Pancreas (tissue), 10 donors: Measurements from ENCODE around the gene GHRHR. TPM values are rescaled to one million over a fixed set of nuclear protein-coding genes. Genes with fewer than 3 reads are reported as not detected.

ENCODE experiments used
- ATAC-seq, 4 donors: fragments of 200-7000 bp; cut with Tn5 transposase; one replicate each; pipeline versions ENCODE4 v1.8.0 to v1.9.1; 2020; ENCODE audit warnings: mild to moderate bottlenecking in 4 of 4, moderate library complexity in 4 of 4
- DNase-seq, 6 donors: peaks; one replicate each; pipeline ENCODE4 v3.0.0-alpha.2; 2020
- FAIRE-seq: peaks from 2 replicates; lab custom pipeline; 2012; peaks lifted over from hg19 to GRCh38; lab: Jason Lieb, UNC
- H3K27ac ChIP-seq, 4 donors: fragments of 200-600 bp; sonication (generic); 1 replicate in 3 of 4; 2 replicates in 1 of 4; pipeline versions ENCODE4 v1.5.0 to v1.8.0; 2020
- H3K27me3 ChIP-seq, 4 donors: fragments of 200-600 bp; one replicate each; pipeline ENCODE4 v1.8.0; 2021
- H3K36me3 ChIP-seq, 3 donors: fragments of 200-600 bp; sonication (generic) in 1 of 3; one replicate each; pipeline versions ENCODE4 v1.5.0 to v1.8.0; 2020 to 2021
- H3K4me1 ChIP-seq, 3 donors: fragments of 200-600 bp; one replicate each; pipeline ENCODE4 v1.8.0; 2021
- H3K4me3 ChIP-seq, 4 donors: fragments of 200-600 bp; sonication (generic) in 2 of 4; one replicate each; pipeline versions ENCODE4 v1.5.0 to v1.8.0; 2020 to 2021
- H3K9me3 ChIP-seq, 4 donors: fragments of 200-600 bp; one replicate each; pipeline ENCODE4 v1.8.0; 2021
- WGBS, 2 donors: extraction: QIAGEN DNeasy Blood & Tissue Kit; methylation state at CpG; one replicate each; pipeline ENCODE4 v1.1.7; 2013; 5-methylcytosine and 5-hydroxymethylcytosine counted together
- intact Hi-C, 3 donors: fragments of 100-400 bp; cut with DNase I; formaldehyde crosslinking; loops; one replicate each; pipeline versions ENCODE4 v1.11.1 to v1.14.2; 2022
- polyA plus RNA-seq, 2 donors: library from polyadenylated mRNA; stranded (reverse); fragments of 200-250 nt; gene quantifications; one replicate each; pipeline ENCODE4 v1.2.3, GENCODE V29; 2013
- total RNA-seq, 6 donors: library from RNA; stranded (reverse); fragmentation: NEBNext Ultra II Directional in 4 of 6; extraction: Animal tissue kit (Norgen Biotek cat#: 25700) in 4 of 6; gene quantifications; one replicate each; pipeline versions ENCODE4 v1.2.1 to v1.2.4, GENCODE V29; 2021 to 2023
- TF ChIP-seq, protein P1 (sequence below), 4 donors: fragments of 200-600 bp; sonication (generic) in 3 of 4; IDR thresholded peaks; one replicate each; pipeline versions ENCODE4 v1.5.0 to v1.8.0; 2021; ENCODE audit warnings: antibody characterized with exemption in 4 of 4
- donor health status: healthy with polysubstance abuse.
- donor health status: DM: no; HTN: no; CAD: no; lungs with moderate emphysema.
- donor health status: DM: no; HTN: no; CAD: no.
- donor health status: control.
- donor health status: control.
- donor health status: Bipolar disorder and iron deficiency.
- donor health status: DM: yes; HTN: yes; CAD: no.
- donor health status: DM: no; HTN: no; CAD: no.
- donor health status: DM: no; HTN: no; CAD: no.
- donor health status: DM: yes; HTN: yes; CAD: no.

The GHRHR gene
- total and polyA plus RNA-seq, 8 donors = 0.34 to 0.55 (median 0.47) TPM; not detected in 5

DNA sequence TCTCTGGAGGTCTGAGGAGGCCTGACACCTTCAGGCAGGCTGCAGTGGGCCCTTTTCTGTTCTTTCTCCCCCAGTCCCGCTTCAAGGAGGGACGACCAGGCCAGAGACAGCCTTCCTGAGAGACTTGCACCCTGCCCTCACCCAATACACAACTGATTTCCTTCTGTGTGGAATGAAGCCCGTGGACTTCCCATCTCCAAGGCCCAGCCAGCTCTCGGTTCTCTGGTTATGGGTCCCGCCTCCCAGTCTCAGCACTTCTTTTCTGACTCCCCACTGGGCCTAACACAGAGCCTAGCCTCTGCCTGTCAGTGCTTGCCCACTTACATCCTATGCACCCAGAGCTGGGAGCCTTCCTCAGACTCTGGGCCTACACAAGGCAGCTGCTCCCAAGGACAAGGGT, 64.3 kb downstream of the GHRHR start:
- Histone ChIP-seq H3K4me3 (no peak overlapping the region), H3K27me3 (no peaks in the 10 kb centered on the region), H3K4me1 (no peaks in the 10 kb centered on the region), H3K36me3 (no peaks in the 10 kb centered on the region), H3K27ac (no peak overlapping the region), H3K9me3 (no peaks in the 10 kb centered on the region)
- DNase-seq (no peak), FAIRE-seq (no peak), ATAC-seq (no peak)
- WGBS, 2 donors = 84 to 89% methylated on average over 5 of the region's 5 CpGs
- intact Hi-C loops = no loop called here
- TF ChIP-seq, protein P1, sequence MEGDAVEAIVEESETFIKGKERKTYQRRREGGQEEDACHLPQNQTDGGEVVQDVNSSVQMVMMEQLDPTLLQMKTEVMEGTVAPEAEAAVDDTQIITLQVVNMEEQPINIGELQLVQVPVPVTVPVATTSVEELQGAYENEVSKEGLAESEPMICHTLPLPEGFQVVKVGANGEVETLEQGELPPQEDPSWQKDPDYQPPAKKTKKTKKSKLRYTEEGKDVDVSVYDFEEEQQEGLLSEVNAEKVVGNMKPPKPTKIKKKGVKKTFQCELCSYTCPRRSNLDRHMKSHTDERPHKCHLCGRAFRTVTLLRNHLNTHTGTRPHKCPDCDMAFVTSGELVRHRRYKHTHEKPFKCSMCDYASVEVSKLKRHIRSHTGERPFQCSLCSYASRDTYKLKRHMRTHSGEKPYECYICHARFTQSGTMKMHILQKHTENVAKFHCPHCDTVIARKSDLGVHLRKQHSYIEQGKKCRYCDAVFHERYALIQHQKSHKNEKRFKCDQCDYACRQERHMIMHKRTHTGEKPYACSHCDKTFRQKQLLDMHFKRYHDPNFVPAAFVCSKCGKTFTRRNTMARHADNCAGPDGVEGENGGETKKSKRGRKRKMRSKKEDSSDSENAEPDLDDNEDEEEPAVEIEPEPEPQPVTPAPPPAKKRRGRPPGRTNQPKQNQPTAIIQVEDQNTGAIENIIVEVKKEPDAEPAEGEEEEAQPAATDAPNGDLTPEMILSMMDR (IDR thresholded peaks at IDR 0.05) = no peak

DNA sequence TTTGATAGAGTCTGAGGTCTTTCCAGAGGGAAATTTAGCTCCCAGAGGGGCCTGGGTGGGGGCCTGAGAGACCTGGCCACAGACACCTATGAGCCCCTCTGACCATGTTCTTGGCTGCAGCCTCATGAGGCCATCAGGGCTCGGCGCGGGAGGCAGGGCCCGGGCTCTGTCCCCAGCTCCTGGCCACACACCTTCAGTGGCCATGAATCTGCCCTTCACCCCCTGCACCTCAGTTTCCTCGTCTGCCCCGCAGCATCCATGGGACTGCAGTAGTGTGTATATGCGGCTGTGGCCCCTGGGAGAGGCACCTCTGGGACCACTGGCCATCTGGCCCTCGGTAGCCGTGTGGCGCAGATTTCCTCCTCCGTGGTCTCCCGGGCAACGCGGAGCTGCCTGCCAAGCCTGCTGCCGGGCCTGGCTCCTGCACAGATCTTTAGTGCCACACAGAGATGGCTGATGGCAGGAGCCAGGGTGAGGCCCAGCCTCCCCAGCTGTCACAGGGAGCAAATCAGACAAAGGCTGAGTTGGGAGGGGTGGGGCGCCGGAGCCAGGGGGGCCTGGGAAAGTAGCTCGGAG, 64.8 kb downstream of the GHRHR start:
- TF ChIP-seq, protein P1 (IDR thresholded peaks at IDR 0.05) = no peak
- intact Hi-C loops = no loop called here
- WGBS, 2 donors = 87 to 91% methylated on average over 18 of the region's 18 CpGs
- no peak overlapping the region for H3K27ac ChIP-seq
- H3K4me3 ChIP-seq = no peak overlapping the region
- FAIRE-seq = no peak
- H3K4me1 ChIP-seq = no peaks in the 10 kb centered on the region
- no peaks in the 10 kb centered on the region for H3K27me3 ChIP-seq
- peak in 2 of 4 donors; percentile 61 to 67 for ATAC-seq
- H3K36me3 ChIP-seq = no peaks in the 10 kb centered on the region
- H3K9me3 ChIP-seq = no peaks in the 10 kb centered on the region
- no peak for DNase-seq

Other genes with a start within 250 kb of the GHRHR start
- 10 to 100 TPM in 3 of 6 donors, 1 to 10 TPM in 3; 4.2 to 11.5 (median 7.5) TPM for gene INMT, start 211.8 kb upstream of the GHRHR start, total RNA-seq
- gene INMT, start 211.8 kb upstream of the GHRHR start, polyA plus RNA-seq = 10 to 100 TPM in 1 of 2 donors, 1 to 10 TPM in 1; 9.2 to 18.7 TPM
- gene MINDY4, start 192.5 kb upstream of the GHRHR start, total RNA-seq = 1 to 10 TPM; 2.9 to 4.9 (median 3.5) TPM
- 1 to 10 TPM; 3.9 to 4.3 TPM for gene MINDY4, start 192.5 kb upstream of the GHRHR start, polyA plus RNA-seq
- gene AQP1, start 52.1 kb upstream of the GHRHR start, total RNA-seq = 100 to 1,000 TPM; 146 to 273 (median 196) TPM
- 100 to 1,000 TPM; 301 to 450 TPM for gene AQP1, start 52.1 kb upstream of the GHRHR start, polyA plus RNA-seq
- gene ADCYAP1R1, start 88.4 kb downstream of the GHRHR start, total RNA-seq = 1 to 10 TPM in 2 of 6 donors, under 1 TPM in 4; 0.28 to 2.7 (median 0.67) TPM
- under 1 TPM; 0.27 to 0.33 TPM for gene ADCYAP1R1, start 88.4 kb downstream of the GHRHR start, polyA plus RNA-seq